ENCODE measurements around the gene CTTNBP2NL. TPM values are rescaled to one million over a fixed set of nuclear protein-coding genes. Genes with fewer than 3 reads are reported as not detected.
"Not testable (repeated sequence)": the region's sequence is repeated elsewhere in the genome, so short reads cannot be mapped to it uniquely, and the experiment has no call there.

Gene CTTNBP2NL
- polyA plus RNA-seq, 3 donors: 40.9 to 46.5 (median 43.8) TPM

DNA sequence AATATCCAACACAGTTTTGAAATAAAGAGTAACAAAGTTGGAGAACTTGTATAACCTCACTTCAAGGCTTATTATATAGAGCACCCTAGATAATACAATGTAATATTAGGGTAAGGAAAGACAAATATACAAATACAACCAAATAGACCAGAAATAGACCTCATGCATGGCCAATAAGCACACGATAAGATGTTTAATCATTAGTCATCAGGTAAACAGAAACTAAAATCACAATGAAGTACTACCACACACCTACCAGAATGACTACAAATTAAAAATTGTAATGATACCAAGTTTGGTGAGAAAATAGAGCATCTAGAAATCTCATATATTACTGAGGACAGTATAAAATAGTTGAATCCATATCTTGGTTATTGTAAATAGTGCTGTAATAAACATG is 20.3 kb upstream of the CTTNBP2NL start:
- DNase-seq (ENCODE audit: extremely low read depth in 1 of 11, low read depth in 9 of 11, low spot score in 4 of 11): no peak

DNA sequence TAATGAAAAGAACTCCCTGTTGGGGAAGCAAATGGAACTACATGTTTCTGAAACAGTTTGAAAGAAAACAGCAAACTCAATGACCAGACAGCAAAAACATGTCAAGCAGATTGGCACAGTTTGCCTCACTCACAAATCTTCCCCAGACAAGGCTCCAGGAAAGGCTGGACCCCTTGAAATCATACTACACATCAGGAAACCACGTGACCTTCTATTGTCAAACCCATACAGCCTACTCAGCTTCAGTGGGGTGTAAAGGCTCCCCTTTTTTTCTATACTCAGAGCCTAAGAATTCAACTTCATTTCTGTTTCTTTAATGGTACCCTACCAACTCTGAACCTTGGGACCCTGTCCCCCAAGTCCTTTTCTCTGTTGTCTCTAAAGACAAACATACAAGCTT is 15.7 kb upstream of the CTTNBP2NL start:
- DNase-seq (ENCODE audit: extremely low read depth in 1 of 11, low read depth in 9 of 11, low spot score in 4 of 11): no peak

DNA sequence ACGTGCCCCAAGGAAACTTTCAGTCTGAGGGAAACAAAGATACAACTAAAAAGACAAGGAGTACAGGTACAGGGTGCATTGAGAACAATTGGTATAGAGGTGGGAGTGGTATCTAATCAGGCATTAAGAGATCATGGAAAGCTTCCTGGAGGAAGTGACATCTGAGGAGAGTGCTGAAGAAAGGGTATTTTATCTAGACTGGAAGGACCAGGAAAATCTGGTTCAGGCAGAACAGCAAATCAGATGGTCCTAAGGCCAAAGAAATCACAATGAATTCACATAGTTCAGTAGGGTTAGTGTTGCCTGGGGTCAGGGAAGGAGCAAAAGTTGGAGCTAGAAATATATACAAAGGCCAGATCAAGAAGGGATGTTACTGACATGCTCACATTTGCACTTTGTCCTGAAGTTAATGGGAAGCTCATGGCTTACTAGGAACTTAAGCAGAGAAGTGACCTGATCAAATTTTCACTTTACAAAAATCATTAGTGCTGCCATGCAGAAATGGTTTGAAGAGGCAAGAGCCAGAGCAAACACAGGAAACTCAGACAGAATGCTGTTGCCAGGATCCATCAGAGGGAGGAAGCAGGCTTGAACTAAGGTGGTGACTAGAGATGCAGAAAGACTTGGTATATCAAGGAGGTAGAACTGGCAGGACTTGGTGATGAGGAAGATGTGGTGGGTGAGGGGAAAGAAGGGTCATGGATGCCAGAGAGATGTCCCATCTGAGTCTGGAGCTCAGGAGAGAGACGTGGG is 14.5 kb upstream of the CTTNBP2NL start:
- DNase-seq (ENCODE audit: extremely low read depth in 1 of 11, low read depth in 9 of 11, low spot score in 4 of 11): no peak

DNA sequence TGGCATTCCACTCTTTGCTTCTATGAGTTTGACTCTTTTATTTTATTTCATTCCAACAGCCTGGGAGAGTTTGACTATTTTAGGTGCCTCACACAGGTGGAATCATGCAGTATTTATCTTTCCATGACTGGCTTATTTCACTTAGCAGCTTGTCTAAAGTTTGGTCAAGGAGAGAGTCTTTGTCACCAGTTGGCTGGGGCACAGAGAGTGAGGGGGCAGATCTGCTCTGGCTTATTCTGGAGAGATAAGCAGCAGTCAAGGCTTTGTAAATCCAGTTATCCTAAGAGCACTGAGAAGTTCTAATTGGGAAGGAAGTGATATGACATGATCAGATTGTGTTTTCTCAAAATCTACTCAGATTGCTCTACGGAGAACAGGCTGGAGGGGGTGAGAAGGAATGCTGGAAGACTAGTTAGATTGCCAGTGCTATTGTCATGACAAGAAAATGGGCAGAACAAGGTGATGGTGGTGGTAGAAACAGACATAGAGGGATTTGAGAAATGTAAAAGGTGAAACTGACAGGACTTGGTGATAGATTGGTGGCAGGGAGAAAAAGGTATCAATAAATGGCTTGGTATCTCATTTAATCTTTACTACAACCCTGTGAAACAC is 12.1 kb upstream of the CTTNBP2NL start:
- DNase-seq (ENCODE audit: extremely low read depth in 1 of 11, low read depth in 9 of 11, low spot score in 4 of 11): no peak

DNA sequence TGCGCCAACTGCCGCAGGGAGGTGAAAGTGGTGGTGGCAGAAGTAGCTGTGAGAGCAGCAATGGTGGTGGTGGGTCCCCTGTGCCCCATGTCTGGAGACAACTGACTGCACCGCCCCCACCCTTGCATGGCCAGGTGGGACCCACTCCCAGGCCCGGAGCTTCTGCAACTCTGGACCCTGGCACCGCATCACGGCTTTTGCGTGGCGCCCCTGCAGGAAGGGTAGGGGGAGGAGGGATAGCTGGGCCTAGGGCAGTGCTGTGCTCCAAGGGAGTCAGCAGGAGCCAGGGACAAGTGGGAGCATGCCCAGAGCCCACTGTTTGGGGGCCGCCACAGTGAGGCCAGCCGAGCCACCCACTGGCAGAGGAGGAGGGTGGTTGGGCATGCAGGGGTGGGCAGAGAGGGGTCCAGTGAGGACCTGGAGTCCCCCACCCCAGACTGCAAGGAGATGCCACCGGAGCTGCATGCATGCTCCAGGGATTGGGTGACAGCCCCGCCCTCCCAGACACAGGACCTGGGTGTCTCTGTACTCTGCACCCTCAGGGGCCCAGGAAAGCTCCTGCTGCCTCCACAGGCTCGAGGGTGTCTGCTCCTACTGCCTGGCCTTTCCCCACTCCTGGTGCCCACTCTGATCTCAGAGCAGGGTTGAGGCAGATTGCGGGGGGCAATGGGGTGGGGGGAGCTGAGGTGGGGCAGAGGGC is 9.8 kb upstream of the CTTNBP2NL start:
- no peak for DNase-seq (ENCODE audit: extremely low read depth in 1 of 11, low read depth in 9 of 11, low spot score in 4 of 11)

DNA sequence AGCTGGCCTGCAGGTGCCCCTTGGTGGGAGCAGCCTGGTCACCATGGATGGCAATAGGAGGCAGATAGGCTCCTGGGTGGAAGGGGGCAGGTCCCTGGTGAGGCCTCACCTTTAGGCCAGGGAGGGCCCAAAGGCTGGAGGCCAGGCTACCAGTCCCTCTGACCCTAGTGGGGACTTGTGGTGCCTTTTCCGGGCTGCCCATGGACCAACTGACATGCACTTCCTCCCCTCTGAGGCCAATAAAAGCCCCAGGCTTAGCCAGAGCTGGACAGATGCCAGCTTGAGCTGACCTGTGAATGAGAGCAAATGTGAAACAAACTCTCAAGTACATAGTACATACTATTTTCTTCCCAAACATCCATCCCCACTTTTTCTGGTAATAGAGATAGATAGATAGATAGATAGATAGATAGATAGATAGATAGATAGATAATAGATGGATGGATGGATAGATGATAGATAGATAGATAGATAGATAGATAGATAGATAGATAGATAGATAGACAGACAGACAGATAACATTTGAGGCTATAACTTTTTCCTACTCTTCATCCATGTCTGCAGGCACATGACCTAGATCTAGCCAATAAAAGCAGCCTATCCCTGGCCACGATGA is 9.2 kb upstream of the CTTNBP2NL start:
- no peak for DNase-seq (ENCODE audit: extremely low read depth in 1 of 11, low read depth in 9 of 11, low spot score in 4 of 11)

DNA sequence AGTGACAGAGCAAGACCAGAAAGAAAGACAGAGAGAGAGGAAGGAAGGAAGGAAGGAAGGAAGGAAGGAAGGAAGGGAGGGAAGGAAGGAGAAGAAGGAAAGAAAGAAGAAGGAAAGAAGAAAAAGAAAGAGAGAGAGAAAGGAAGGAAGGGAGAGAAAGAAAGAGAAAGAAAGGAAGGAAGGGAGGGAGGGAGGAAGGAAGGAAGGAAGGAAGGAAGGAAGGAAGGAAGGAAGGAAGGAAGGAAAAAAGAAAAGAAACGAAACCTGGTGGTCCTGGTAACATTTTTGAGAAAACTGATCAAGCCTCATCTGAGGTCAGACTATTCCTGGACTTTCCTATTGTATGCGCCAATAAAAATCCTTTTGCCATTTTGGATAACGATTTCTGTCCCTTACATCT is 8.2 kb upstream of the CTTNBP2NL start:
- DNase-seq (ENCODE audit: extremely low read depth in 1 of 11, low read depth in 9 of 11, low spot score in 4 of 11): no peak

DNA sequence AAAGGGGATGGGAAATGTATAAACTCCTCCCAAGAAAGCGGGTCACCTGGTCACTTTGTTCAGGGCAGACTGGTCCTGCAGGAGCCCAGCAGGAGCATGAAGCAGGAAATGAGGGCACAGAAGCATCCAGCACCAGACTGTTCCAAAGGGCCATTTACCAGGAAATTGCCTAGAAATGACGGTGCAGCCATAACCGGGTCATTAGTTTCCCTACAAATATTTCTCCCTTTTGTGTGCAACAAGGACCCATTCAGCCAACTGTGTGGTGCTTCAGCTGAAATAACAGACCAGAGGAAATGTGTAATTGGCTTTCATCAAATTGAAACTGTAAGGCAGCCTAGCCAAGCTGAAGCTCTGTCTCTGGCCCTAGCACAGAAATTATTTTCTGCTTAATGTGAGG is 7.6 kb upstream of the CTTNBP2NL start:
- DNase-seq (ENCODE audit: extremely low read depth in 1 of 11, low read depth in 9 of 11, low spot score in 4 of 11): no peak

DNA sequence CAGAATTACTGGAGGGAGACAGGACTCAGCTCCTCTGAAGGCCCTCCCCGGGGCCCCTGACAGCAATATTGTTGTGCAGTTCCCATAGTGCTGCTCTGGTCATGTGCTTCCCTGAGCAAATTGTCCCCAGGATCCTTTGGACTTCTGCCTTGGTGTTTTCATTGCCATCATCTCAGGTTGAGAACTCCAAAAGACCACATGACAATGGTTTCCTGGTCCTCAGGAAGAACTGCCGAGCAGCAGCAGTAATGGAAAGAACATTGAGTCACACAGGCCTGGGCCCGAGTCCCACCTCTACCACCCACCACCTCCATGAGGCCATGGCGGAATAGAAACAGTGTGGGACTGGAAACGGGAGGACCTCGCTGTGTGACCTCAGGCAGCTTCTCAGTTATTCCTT is 6.3 kb upstream of the CTTNBP2NL start:
- DNase-seq (ENCODE audit: extremely low read depth in 1 of 11, low read depth in 9 of 11, low spot score in 4 of 11): no peak

DNA sequence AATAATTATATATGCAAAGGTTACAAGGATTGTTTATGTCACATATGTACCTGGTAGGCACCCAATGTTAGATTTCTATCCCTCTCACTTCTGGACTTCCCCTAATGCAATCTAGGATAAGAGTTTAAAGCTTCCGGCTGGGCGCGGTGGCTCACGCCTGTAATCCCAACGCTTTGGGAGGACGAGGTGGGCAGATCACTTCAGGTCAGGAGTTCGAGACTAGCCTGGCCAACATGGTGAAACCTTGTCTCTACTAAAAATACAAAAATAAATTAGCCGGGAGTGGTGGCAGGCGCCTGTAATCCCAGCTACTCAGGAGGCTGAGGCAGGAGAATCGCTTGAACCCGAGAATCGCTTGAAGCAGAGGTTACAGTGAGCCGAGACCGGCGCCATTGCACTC is 5.7 kb upstream of the CTTNBP2NL start:
- not testable (repeated sequence) for DNase-seq (ENCODE audit: extremely low read depth in 1 of 11, low read depth in 9 of 11, low spot score in 4 of 11)

DNA sequence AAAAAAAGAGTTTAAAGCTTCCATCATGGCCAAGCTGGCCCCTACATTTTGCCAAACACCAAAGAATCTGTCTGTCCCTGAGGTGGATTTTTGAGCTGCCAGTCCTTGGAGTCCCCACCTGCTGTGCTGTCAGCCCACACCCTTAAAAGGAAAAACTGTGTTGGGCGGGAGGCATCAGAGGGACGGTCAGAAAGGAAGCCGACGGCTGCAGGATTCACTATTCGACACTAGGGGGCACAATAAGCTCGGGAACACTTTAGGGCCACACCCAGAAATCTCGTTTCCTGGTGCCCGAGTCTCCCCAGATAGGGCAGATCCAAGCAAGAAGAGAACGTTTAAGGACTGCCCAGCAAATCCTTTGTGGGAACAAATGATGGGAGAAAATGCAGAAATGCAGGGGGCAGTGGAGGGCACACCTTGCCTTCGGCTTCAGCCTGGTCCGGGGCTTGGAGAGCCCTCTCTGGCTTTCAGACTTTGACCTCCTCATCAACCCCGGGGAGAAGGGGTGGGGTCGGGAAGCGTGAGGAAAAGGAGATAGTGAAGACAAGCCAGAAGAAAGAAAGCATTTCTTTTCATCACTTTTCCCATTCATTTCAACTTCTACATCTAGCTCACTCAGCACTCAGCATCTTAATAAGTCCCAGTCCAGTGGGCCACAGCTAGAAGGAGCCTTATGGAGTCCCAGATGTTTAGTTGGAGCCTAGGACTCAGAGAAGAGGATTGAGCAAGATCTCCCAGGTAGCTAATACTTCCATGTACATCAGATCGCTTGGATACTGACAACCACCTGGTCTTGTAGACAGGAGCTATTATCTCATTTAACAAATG is 5.0 kb upstream of the CTTNBP2NL start:
- peak; percentile 72 to 92 (median 89) for DNase-seq (ENCODE audit: extremely low read depth in 1 of 11, low read depth in 9 of 11, low spot score in 4 of 11)

DNA sequence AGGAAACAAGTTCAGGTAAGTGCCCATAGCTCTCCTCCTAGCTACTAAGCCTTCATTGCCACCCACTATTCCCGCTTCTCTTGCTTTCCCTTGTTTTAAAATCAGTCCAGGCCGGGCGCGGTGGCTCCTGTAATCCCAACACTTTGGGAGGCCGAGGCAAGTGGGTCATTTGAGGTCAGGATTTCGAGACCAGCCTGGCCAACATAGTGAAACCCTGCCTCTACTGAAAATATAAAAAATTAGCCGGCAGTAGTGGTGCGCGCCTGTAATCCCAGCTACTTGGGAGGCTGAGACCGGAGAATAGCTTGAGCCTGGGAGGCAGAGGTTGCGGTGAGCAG is 4.4 kb upstream of the CTTNBP2NL start:
- DNase-seq (ENCODE audit: extremely low read depth in 1 of 11, low read depth in 9 of 11, low spot score in 4 of 11): no peak

DNA sequence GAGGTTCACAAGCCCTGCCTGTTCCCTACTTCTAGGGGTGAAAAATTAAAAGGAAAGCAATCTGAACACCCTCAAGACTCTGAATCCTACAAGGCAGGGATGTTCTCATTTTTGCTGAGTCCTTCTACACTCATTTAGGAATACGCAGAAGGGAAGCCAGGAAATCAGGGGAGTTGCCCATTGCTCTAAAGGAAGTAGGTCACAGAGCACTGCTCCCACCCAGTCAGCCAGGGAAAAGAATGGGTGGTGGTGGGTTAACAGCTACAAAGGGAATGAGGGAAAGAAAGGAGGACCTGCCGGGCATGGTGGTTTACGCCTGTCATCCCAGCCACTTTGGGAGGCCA is 2.4 kb upstream of the CTTNBP2NL start:
- DNase-seq (ENCODE audit: extremely low read depth in 1 of 11, low read depth in 9 of 11, low spot score in 4 of 11): no peak

DNA sequence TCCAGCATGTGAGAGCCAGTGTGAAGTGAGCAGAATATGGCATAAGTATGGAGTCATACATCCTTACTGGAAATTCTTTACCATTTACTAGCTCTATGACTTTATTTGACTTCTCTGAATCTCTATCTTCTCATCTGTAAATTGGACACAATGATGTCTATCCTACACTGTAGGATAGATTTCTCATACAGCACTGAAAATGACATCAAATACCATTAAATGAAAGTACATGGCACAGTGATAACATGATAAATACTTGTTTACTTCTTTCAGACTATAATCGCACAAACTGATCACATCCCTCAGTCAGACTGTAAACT is 1.3 kb upstream of the CTTNBP2NL start:
- DNase-seq (ENCODE audit: extremely low read depth in 1 of 11, low read depth in 9 of 11, low spot score in 4 of 11): no peak

DNA sequence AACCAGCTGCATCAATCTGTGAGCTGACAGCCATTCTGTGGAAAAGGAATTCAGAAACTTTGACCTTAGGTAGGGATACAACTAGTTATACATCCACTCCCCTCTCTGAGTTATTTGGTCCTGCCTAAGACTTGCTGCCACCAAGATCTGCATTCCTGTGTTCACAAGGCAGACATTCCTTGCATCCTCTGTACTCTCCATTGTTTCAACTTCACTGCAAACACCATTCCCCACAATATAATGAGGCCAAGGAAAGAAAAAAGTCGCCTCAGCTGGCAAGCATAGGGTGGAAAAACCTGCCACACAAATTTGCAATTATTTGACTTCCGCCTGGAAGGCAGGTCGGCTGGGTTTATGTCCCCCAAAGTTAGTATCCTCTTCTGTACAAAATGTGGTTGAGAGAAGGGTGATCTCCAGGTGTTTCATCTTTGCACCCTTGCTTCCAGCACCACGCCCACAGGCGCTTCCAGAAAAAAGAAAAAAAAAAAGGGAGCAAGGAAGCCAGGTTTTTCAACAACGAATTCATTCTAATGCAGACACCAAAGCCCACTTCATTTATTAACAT is 676 bp upstream of the CTTNBP2NL start:
- DNase-seq (ENCODE audit: extremely low read depth in 1 of 11, low read depth in 9 of 11, low spot score in 4 of 11): peak in 1 of 11 donors; percentile 31

DNA sequence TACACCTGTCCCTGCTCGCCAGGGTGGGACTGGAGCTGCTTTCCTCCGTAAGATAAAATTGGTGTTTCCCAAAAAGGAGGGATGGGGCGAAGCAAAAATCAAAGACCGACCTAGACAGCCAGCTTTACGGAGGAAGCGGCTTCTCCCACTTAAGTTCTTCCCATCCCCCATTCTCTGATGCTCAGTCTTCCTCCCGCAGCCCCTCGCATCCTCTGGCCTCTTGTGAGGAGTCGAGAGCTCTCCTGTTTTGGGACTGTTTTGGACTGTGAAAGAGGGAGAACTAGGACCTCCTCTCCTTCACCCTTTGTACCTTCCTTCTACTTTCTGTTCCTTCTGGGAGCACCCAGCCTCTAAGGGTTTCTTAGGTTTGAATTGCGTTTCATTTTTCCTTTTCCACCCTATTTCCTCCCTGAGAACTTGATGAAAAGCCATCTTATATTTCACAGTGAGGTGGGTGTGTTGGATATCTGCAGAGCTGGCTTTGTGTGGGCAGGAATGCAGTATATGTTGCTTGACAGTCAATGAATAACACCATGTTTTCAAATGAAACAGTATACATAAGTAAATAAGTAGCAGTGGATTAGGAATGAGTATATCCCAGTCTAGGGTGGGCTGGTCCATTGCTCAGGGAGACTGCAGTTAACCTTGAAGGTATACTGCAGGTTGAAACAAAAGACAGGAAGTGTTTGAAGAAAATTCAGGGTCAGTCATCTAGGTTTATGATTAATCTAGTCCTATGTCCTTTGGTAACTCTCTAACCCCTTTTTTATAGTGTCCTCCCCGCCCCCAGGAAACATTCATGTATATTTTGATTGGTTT is 848 bp downstream of the CTTNBP2NL start:
- peak in 1 of 11 donors; percentile 24 for DNase-seq (ENCODE audit: extremely low read depth in 1 of 11, low read depth in 9 of 11, low spot score in 4 of 11)

DNA sequence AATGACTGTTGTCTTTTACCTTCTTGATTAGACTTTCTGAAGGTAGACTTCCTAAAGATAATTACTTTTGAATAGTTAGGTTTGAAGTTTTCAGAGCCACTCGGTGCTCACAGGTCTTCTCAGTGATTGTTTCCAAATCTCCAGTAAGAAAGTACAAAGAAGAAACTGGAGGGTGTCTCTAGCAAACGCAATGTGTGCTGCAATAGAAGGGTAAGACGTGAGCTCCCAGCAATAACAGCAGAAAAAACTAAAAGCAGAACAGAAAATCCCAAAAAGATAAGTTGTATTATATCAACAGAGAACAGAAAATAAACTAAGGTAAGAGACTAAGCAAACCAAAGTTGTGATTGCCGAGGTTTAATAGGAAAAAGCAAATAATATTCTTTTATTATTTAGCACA is 1.8 kb downstream of the CTTNBP2NL start:
- no peak for DNase-seq (ENCODE audit: extremely low read depth in 1 of 11, low read depth in 9 of 11, low spot score in 4 of 11)

DNA sequence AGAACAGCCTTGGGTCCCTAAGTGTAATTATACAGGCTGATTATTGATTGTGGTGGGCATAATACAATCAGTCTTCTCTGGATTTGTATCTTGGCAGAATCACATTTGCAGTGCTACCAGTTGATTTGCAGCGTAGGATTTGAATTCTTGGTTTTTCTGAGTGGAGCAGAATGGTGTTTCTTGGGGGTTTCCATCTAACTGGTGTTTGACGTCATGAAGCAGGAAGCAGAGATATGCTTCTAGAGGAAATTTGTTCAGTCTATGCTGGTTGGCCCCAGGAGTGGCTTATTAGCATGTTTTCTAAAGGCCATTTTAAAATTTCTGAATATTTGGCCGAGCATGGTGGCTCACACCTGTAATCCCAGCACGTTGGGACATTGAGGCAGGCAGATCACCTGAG is 3.4 kb downstream of the CTTNBP2NL start:
- DNase-seq (ENCODE audit: extremely low read depth in 1 of 11, low read depth in 9 of 11, low spot score in 4 of 11): no peak
